ENCODE data around the gene ZMIZ1. TPM values are rescaled to one million over a fixed set of nuclear protein-coding genes. Genes with fewer than 3 reads are reported as not detected.

ZMIZ1 gene
- polyA plus RNA-seq, 1 experiment = 7.6 TPM

- H3K9me3 ChIP-seq (ENCODE audit: control insufficient read depth, insufficient read depth, low read length) = no peaks in the 10 kb centered on the region; the same call in 1 of the 2 replicates
- DNase-seq (ENCODE audit: low read depth, low spot score) = no peak
- ChIA-PET POLR2A (no interaction called here), CTCF (interaction anchor here (1.2 kb wide), 1 partner anchor 27 kb away, joined by 6 read pairs; no protein-coding TSS in a partner anchor)
- H3K27me3 ChIP-seq (ENCODE audit: control insufficient read depth, insufficient read depth, low read length) = no peaks in the 10 kb centered on the region
- H3K4me3 ChIP-seq (ENCODE audit: low read depth, low read length) = no peak overlapping the region
- no peak for TF ChIP-seq CTCF (IDR thresholded peaks at IDR 0.05; ENCODE audit: low read depth, low read length)
- no peak overlapping the region for H3K27ac ChIP-seq (ENCODE audit: low read depth, low read length)
These were observed 99.4 kb downstream of the ZMIZ1 start for GRCh38 chr10:79168210-79168609.

DNA sequence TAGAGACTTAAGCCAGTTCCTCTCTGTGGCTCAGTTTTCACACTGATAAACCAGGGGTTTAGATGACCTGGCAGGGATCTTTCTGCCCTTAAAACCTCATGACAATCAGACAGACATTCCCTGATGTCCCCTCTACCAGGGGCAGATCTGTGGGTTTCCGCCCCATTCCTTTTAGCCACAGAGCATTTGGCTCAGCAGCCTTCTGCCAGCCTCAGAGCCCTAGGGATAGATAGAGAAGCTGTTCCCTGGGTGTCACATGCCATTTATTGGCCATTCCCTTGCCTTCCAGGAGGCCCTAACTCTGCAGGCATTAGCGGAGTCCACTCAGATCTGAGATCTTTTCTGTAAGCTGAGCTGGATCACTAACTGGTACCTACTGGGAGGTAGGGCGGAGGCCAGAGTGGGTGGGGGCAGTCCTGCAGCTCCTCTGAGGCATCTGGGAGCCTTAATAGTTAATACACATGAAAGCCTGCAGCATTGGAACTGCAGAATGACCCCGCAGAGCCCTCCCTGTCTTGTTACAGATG is 101.5 kb downstream of the ZMIZ1 start:
- no peak for TF ChIP-seq CTCF (IDR thresholded peaks at IDR 0.05; ENCODE audit: low read depth, low read length)
- ChIA-PET CTCF (interaction anchor here (1.7 to 1.8 kb wide), 2 partner anchors 26 to 1123 kb away, joined by 4 to 5 read pairs; no protein-coding TSS in a partner anchor), POLR2A (no interaction called here)
- no peak for DNase-seq (ENCODE audit: low read depth, low spot score)
- Histone ChIP-seq H3K4me3 (ENCODE audit: low read depth, low read length) (no peak overlapping the region), H3K27ac (ENCODE audit: low read depth, low read length) (peak overlapping the region; percentile 11), H3K27me3 (ENCODE audit: control insufficient read depth, insufficient read depth, low read length) (no peaks in the 10 kb centered on the region), H3K9me3 (ENCODE audit: control insufficient read depth, insufficient read depth, low read length) (no peaks in the 10 kb centered on the region; the same call in 1 of the 2 replicates)

DNA sequence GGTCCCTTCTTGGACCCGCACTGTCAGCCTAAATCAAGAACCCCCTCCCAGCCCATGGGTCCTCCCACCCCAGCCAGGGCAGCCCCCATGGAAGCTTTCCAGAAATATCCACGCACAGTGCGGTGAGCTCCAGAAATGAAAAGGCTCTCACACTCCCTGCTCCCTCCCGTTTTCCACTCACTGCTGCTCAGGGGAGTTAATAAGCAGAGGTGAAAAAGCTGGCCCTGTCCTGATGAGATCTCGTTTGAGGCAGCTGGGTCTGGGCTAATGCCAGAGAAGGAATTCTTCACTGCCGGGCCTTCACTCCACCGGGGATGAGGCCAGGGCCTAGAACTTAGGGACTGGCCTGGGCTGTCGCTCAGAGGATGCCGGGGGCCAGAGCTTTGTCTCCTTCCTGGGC is 102.2 kb downstream of the ZMIZ1 start:
- no peak overlapping the region for H3K4me3 ChIP-seq (ENCODE audit: low read depth, low read length)
- H3K9me3 ChIP-seq (ENCODE audit: control insufficient read depth, insufficient read depth, low read length) = no peaks in the 10 kb centered on the region; the same call in 1 of the 2 replicates
- H3K27ac ChIP-seq (ENCODE audit: low read depth, low read length) = no peak overlapping the region
- H3K27me3 ChIP-seq (ENCODE audit: control insufficient read depth, insufficient read depth, low read length) = no peaks in the 10 kb centered on the region
- TF ChIP-seq CTCF (IDR thresholded peaks at IDR 0.05; ENCODE audit: low read depth, low read length) = no peak
- POLR2A ChIA-PET = no interaction called here
- CTCF ChIA-PET = interaction anchor here (1.7 to 1.8 kb wide), 2 partner anchors 25 to 1124 kb away, joined by 4 to 5 read pairs; no protein-coding TSS in a partner anchor
- DNase-seq (ENCODE audit: low read depth, low spot score) = no peak

DNA sequence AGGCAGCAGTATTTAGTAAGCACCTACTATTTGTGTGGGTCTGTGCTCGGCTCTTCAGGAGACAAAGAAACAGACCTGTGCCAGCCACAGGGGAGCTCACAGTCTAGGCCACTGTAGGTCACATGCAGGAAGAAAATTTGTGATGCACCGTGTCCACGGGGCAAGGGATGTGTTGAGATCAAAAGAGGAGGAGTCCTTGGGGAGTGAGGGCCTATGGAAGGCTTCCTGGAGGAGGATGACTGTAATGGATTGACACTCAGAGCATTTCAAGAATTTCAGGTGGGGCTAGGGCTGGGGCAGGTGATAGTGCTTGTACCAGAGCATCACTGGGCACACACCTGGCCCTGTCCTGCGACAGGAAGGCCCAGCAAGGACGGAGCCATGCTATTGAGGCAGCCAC is 102.7 kb downstream of the ZMIZ1 start:
- POLR2A ChIA-PET = no interaction called here
- DNase-seq (ENCODE audit: low read depth, low spot score) = no peak

More for the DNA sequence above, 102.7 kb downstream of the ZMIZ1 start:
- no peak for TF ChIP-seq CTCF (IDR thresholded peaks at IDR 0.05; ENCODE audit: low read depth, low read length)
- no peak overlapping the region for H3K27ac ChIP-seq (ENCODE audit: low read depth, low read length)
- H3K27me3 ChIP-seq (ENCODE audit: control insufficient read depth, insufficient read depth, low read length) = no peaks in the 10 kb centered on the region
- CTCF ChIA-PET = interaction anchor here (1.7 to 1.8 kb wide), 2 partner anchors 24 to 1124 kb away, joined by 4 to 5 read pairs; no protein-coding TSS in a partner anchor
- H3K4me3 ChIP-seq (ENCODE audit: low read depth, low read length) = no peak overlapping the region
- H3K9me3 ChIP-seq (ENCODE audit: control insufficient read depth, insufficient read depth, low read length) = no peaks in the 10 kb centered on the region; the same call in 1 of the 2 replicates
